ENCODE measurements around the gene SERINC1.

- peak in 2 of 4 experiments; percentile 12 to 55 for TF ChIP-seq CTCF (IDR thresholded peaks at IDR 0.05)
- peak; percentile 34 to 51 for TF ChIP-seq POLR2A (IDR thresholded peaks at IDR 0.05)
- TF ChIP-seq EP300 (IDR thresholded peaks at IDR 0.05): no peak
Observed at GRCh38 chr6:122399348-122400120, 72.1 kb downstream of the SERINC1 start, which contains the start of gene HSF2.
